ENCODE results near the gene VPS13C.

Gene VPS13C

DNA sequence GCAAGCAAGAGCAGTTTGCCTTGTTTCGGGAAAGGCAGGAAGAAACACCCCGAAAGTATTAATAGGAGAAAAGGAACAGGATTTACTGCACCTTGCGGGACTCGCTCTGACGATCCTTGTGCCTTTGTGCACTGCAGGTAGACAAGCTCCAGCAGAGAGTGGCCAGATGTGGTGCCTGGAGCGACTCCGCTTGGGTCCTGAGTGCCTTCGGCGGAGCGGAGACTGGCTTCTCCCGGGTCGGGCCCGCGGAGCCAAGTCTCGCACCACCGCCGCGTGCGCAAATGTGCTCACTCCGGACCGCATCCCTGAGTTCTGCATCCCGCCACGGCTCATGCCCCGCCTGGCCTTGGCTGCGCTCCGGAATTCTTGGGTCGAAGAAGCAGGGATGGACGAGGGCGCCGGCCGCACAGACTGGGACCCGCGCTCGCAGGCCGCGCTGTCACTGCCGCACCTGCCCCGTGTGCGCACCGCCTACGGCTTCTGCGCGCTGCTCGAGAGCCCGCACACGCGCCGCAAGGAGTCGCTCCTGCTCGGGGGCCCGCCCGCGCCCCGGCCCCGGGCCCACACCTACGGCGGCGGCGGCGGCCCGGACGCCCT, 7.3 kb upstream of the VPS13C start:
- Histone ChIP-seq H3K9ac (ENCODE audit: low read length) (no peak overlapping the region), H3K27ac (ENCODE audit: low read depth, low read length, poor library complexity, severe bottlenecking) (no peak overlapping the region), H3K9me2 (ENCODE audit: low read depth, low read length) (no peaks in the 10 kb centered on the region), H2AFZ (ENCODE audit: low read length) (no peak overlapping the region), H3K79me2 (ENCODE audit: insufficient read depth, low read length) (no peaks in the 10 kb centered on the region), H3K4me2 (ENCODE audit: low read length) (peak overlapping the region; percentile 71), H3K9me3 (ENCODE audit: low read length) (no peaks in the 10 kb centered on the region), H3K36me3 (ENCODE audit: insufficient read depth, low read length) (no peaks in the 10 kb centered on the region), H3K27me3 (ENCODE audit: insufficient read depth, low read length) (no peaks in the 10 kb centered on the region), H4K20me1 (ENCODE audit: insufficient read depth, low read length) (no peaks in the 10 kb centered on the region), H3K4me3 (ENCODE audit: low read depth, low read length, poor library complexity, severe bottlenecking) (peak overlapping the region; percentile 57), H3K4me1 (ENCODE audit: insufficient read depth, low read length, severe bottlenecking) (peaks cover 23% of the 10 kb centered on the region), H3F3A (ENCODE audit: insufficient read depth, low read length) (no peaks in the 10 kb centered on the region)
- TF ChIP-seq, protein P1, sequence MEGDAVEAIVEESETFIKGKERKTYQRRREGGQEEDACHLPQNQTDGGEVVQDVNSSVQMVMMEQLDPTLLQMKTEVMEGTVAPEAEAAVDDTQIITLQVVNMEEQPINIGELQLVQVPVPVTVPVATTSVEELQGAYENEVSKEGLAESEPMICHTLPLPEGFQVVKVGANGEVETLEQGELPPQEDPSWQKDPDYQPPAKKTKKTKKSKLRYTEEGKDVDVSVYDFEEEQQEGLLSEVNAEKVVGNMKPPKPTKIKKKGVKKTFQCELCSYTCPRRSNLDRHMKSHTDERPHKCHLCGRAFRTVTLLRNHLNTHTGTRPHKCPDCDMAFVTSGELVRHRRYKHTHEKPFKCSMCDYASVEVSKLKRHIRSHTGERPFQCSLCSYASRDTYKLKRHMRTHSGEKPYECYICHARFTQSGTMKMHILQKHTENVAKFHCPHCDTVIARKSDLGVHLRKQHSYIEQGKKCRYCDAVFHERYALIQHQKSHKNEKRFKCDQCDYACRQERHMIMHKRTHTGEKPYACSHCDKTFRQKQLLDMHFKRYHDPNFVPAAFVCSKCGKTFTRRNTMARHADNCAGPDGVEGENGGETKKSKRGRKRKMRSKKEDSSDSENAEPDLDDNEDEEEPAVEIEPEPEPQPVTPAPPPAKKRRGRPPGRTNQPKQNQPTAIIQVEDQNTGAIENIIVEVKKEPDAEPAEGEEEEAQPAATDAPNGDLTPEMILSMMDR (IDR thresholded peaks at IDR 0.05; ENCODE audit: low read length) = no peak
- no peak for TF ChIP-seq EZH2 (IDR thresholded peaks at IDR 0.05; ENCODE audit: borderline replicate concordance, low read length)

DNA sequence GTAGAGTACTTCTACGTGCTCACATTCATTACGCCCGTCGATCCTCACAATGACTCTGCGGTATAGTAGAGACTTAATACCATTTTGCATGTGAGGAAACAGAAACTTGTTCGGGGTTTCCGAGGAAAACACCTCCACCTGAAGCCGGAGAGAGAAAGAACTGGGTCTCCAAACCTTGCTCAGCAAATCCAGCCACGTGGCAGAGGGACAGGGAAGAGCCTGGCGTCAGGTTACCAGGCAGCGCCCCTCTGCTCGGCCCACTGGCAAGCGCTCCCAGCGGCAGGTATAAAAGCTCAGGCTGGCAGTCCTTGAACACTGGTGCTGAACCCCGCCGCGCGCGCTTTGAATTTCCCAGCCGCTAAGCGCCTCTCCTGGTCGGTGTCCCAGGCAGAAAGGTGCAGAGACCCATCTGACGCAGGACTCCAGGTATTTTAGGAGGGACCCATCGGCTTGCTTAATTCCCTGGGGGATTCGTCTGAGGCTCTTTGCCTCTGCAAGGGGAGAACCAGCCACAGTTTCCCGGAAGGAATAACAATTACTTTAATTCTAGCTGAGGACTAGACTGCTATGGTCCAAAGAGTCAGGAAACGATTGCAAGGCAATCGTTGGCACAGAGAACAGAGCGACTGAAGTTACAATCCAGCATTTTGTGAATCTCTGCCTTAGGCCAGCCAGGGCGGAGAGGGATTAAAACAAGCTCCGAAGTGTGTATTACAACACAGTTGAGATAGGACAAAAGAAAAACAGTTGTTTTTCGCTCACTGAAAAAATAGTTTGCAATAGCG, 6.6 kb upstream of the VPS13C start, which contains the start of gene C2CD4A:
Gene C2CD4A, plus strand, starts transcription at position 315 of the 785 bp plus-strand sequence. CDS start 637 bp downstream, outside the sequence.
- H3K4me2 ChIP-seq (ENCODE audit: low read length) = peak within 1 kb of the TSS; percentile 71
- no peak within 1 kb of the TSS for H2AFZ ChIP-seq (ENCODE audit: low read length)
- peaks cover 23% of the 10 kb centered on the region for H3K4me1 ChIP-seq (ENCODE audit: insufficient read depth, low read length, severe bottlenecking)
- no peak within 1 kb of the TSS for H3K9ac ChIP-seq (ENCODE audit: low read length)
- H3K27me3 ChIP-seq (ENCODE audit: insufficient read depth, low read length) = no peaks in the 10 kb centered on the region
- no peak within 1 kb of the TSS for H3K27ac ChIP-seq (ENCODE audit: low read depth, low read length, poor library complexity, severe bottlenecking)
- peak within 1 kb of the TSS; percentile 57 for H3K4me3 ChIP-seq (ENCODE audit: low read depth, low read length, poor library complexity, severe bottlenecking)
- H3K79me2 ChIP-seq (ENCODE audit: insufficient read depth, low read length) = no peaks in the 10 kb centered on the region
- no peaks in the 10 kb centered on the region for H3K9me3 ChIP-seq (ENCODE audit: low read length)
- H4K20me1 ChIP-seq (ENCODE audit: insufficient read depth, low read length) = no peaks in the 10 kb centered on the region
- TF ChIP-seq EZH2 (IDR thresholded peaks at IDR 0.05; ENCODE audit: borderline replicate concordance, low read length) = no peak
- TF ChIP-seq, protein P1 (IDR thresholded peaks at IDR 0.05; ENCODE audit: low read length) = peak; percentile 29; the same call in 1 of the 2 replicates
- H3K9me2 ChIP-seq (ENCODE audit: low read depth, low read length) = no peaks in the 10 kb centered on the region
- no peaks in the 10 kb centered on the region for H3F3A ChIP-seq (ENCODE audit: insufficient read depth, low read length)
- H3K36me3 ChIP-seq (ENCODE audit: insufficient read depth, low read length) = no peaks in the 10 kb centered on the region

DNA sequence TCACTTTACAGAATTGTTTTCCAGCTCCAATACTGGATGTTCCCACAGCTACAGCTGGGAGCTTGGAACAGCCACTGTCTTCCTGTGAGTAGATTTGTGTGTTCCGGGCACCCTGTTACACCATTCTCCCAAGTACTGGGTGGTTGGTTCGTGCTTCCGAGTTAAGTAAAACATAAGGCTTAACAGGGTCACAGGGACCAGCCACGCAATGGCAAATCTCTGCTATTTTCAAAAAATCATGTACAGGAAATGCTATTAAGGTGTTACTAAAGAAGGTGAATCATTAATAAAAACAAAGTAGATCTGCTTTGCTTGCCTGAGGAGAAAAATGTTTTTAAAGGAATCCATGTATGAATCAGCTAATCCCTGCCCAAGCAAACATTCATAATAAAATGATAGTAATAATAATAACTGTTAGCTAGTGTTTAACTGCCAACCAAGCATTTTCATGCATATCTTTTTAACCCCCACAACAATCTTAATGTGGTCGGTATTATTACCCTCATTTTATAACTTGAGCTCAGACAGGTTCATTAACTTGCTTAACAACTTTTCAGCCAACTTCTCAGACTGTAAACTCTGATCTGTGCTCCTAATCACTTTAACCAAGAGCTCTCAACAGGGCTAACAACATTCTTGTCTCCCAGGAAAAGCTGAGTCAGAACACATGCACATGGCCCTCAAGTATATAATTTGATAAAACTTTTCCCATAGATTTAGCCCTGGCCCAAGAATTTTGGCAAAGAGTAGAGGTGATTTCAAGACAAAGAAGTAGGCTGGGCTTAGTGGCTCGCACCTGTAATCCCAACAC, 3.8 kb upstream of the VPS13C start:
- Histone ChIP-seq H3K4me3 (ENCODE audit: low read depth, low read length, poor library complexity, severe bottlenecking) (no peak overlapping the region), H3K9ac (ENCODE audit: low read length) (no peak overlapping the region), H3K27ac (ENCODE audit: low read depth, low read length, poor library complexity, severe bottlenecking) (no peak overlapping the region), H3K4me1 (ENCODE audit: insufficient read depth, low read length, severe bottlenecking) (peaks cover 37% of the 10 kb centered on the region), H2AFZ (ENCODE audit: low read length) (no peak overlapping the region), H3K36me3 (ENCODE audit: insufficient read depth, low read length) (no peaks in the 10 kb centered on the region), H4K20me1 (ENCODE audit: insufficient read depth, low read length) (no peaks in the 10 kb centered on the region), H3K27me3 (ENCODE audit: insufficient read depth, low read length) (no peaks in the 10 kb centered on the region), H3K9me3 (ENCODE audit: low read length) (no peaks in the 10 kb centered on the region), H3K4me2 (ENCODE audit: low read length) (no peak overlapping the region), H3F3A (ENCODE audit: insufficient read depth, low read length) (no peaks in the 10 kb centered on the region), H3K79me2 (ENCODE audit: insufficient read depth, low read length) (peaks cover 7% of the 10 kb centered on the region), H3K9me2 (ENCODE audit: low read depth, low read length) (no peaks in the 10 kb centered on the region)
- TF ChIP-seq EZH2 (IDR thresholded peaks at IDR 0.05; ENCODE audit: borderline replicate concordance, low read length) = no peak
- TF ChIP-seq, protein P1 (IDR thresholded peaks at IDR 0.05; ENCODE audit: low read length) = no peak

Data from OCI-LY1 (cell line).